Prostate gland (tissue), 2 donors: Measurements from ENCODE around the gene STKLD1. TPM values are rescaled to one million over a fixed set of nuclear protein-coding genes. Genes with fewer than 3 reads are reported as not detected.
A peak's percentile ranks its signal among the peaks of the same experiment; 100 is the strongest.

ENCODE experiments used
- DNase-seq: peaks from one replicate; pipeline ENCODE4 v3.0.0-alpha.2; 2019; ENCODE audit warnings: low spot score
- H3K27ac ChIP-seq, 2 donors: fragments of 200-600 bp; sonication (generic); 2 replicates each; pipeline ENCODE4 v1.5.1; 2017 to 2019
- H3K27me3 ChIP-seq: fragments of 200-600 bp; sonication (generic); replicated peaks from 2 replicates; pipeline ENCODE4 v1.5.1; 2019; ENCODE audit not compliant: insufficient read depth
- H3K36me3 ChIP-seq, 2 donors: fragments of 200-600 bp; sonication (generic); 1 replicate in 1 of 2; 2 replicates in 1 of 2; pipeline versions ENCODE4 v1.5.1 to v1.8.1; 2017 to 2019
- H3K4me1 ChIP-seq: fragments of 200-600 bp; sonication (generic); replicated peaks from 2 replicates; pipeline ENCODE4 v1.5.1; 2019
- H3K4me3 ChIP-seq, 2 donors: fragments of 200-600 bp; sonication (generic); 2 replicates each; pipeline ENCODE4 v1.5.1; 2017 to 2019
- H3K9me3 ChIP-seq: fragments of 200-600 bp; sonication (generic); 2 replicates; pipeline ENCODE4 v1.5.1; 2017
- CTCF ChIP-seq, 4 experiments: fragments of 200-600 bp in 2 of 4; fragments of 450-650 bp in 2 of 4; sonication (generic) in 2 of 4; IDR thresholded peaks; 1 replicate in 3 of 4; 2 replicates in 1 of 4; pipeline ENCODE4 v1.5.1; 2016 to 2019; ENCODE audit warnings: antibody characterized with exemption in 4 of 4, mild to moderate bottlenecking in 2 of 4, moderate library complexity in 2 of 4
- POLR2A ChIP-seq: fragments of 450-650 bp; IDR thresholded peaks from one replicate; pipeline ENCODE4 v1.6.1; 2016; ENCODE audit warnings: antibody characterized with exemption, mild to moderate bottlenecking
- POLR2AphosphoS5 ChIP-seq: sonication (generic); formaldehyde crosslinking; IDR thresholded peaks from one replicate; pipeline ENCODE4 v1.6.1; 2017; ENCODE audit warnings: antibody characterized with exemption
- WGBS: methylation state at CpG from one replicate; pipeline ENCODE4 v1.1.5; 2018; 5-methylcytosine and 5-hydroxymethylcytosine counted together
- intact Hi-C: fragments of 100-400 bp; cut with DNase I; formaldehyde crosslinking; loops from one replicate; pipeline ENCODE4 v1.14.2; 2022
- total RNA-seq, 2 donors: library from RNA; depleted of rRNA; stranded (reverse); fragments of >200 nt; gene quantifications; one replicate each; pipeline ENCODE4 v1.1.0, GENCODE V29; 2016

STKLD1 gene
- total RNA-seq, 2 donors from 2014 or later, result 0.87 to 1.0 TPM

GRCh38 chr9:133356391-133357091 is 19.6 kb upstream of the STKLD1 start, which contains the start of the genes SURF1 and SURF2:
Gene SURF1 (minus strand): TSS chr9:133356487. CDS start chr9:133356453, 34 bp downstream.
Gene SURF2 (plus strand): TSS chr9:133356550. CDS start chr9:133356593, 43 bp downstream.
- no peaks in the 10 kb centered on the region for H3K27me3 ChIP-seq
- TF ChIP-seq POLR2A (peak; percentile 44), POLR2AphosphoS5 (peak; percentile 67), CTCF (IDR thresholded peaks at IDR 0.05) (peak in 1 of 4 experiments; percentile 18)
- H3K4me3 ChIP-seq, result peak within 1 kb of the TSS; percentile 70 to 87
- DNase-seq, result peak; percentile 84
- intact Hi-C loops, result no loop called here
- peaks cover 0 to 8% of the 10 kb centered on the region in 2 donors for H3K36me3 ChIP-seq
- peak within 1 kb of the TSS; percentile 49 to 67 for H3K27ac ChIP-seq
- H3K9me3 ChIP-seq, result no peaks in the 10 kb centered on the region
- peaks cover 18% of the 10 kb centered on the region for H3K4me1 ChIP-seq
- 1% methylated on average over 45 of the region's 78 CpGs for WGBS

GRCh38 chr9:133357656-133358055 is 18.5 kb upstream of the STKLD1 start:
- Histone ChIP-seq H3K27ac (no peak overlapping the region), H3K36me3 (peaks cover 0 to 3% of the 10 kb centered on the region in 2 donors), H3K4me3 (no peak overlapping the region), H3K27me3 (no peaks in the 10 kb centered on the region), H3K4me1 (peaks cover 21% of the 10 kb centered on the region), H3K9me3 (no peaks in the 10 kb centered on the region)
- DNase-seq, result no peak
- TF ChIP-seq POLR2A, result no peak
- TF ChIP-seq POLR2AphosphoS5, result no peak
- no peak for TF ChIP-seq CTCF (IDR thresholded peaks at IDR 0.05)
- intact Hi-C loops, result no loop called here
- 85% methylated on average over 14 of the region's 14 CpGs for WGBS

GRCh38 chr9:133359399-133360175 is 16.6 kb upstream of the STKLD1 start:
- Histone ChIP-seq H3K27ac (no peak overlapping the region), H3K4me3 (no peak overlapping the region), H3K27me3 (no peaks in the 10 kb centered on the region), H3K4me1 (peaks cover 22% of the 10 kb centered on the region), H3K9me3 (no peaks in the 10 kb centered on the region), H3K36me3 (no peaks in the 10 kb centered on the region)
- TF ChIP-seq POLR2A (no peak), CTCF (IDR thresholded peaks at IDR 0.05) (peak in 2 of 4 experiments; percentile 16 to 43)
- no peak for DNase-seq
- intact Hi-C loops, result no loop called here
- 46% methylated on average over 18 of the region's 20 CpGs for WGBS

GRCh38 chr9:133360400-133361393 is 15.5 kb upstream of the STKLD1 start:
- H3K9me3 ChIP-seq, result no peaks in the 10 kb centered on the region
- no peak for DNase-seq
- intact Hi-C loops, result no loop called here
- no peaks in the 10 kb centered on the region for H3K27me3 ChIP-seq
- TF ChIP-seq CTCF (IDR thresholded peaks at IDR 0.05) (no peak), POLR2A (no peak), POLR2AphosphoS5 (no peak)
- no peaks in the 10 kb centered on the region for H3K36me3 ChIP-seq
- no peak overlapping the region for H3K27ac ChIP-seq
- H3K4me3 ChIP-seq, result no peak overlapping the region
- H3K4me1 ChIP-seq, result peaks cover 23% of the 10 kb centered on the region
- 85% methylated on average over 21 of the region's 21 CpGs for WGBS
